GM10847 (cell line): Measurements from ENCODE around the gene RPN1.

Experiments
- POLR2A ChIP-seq: IDR thresholded peaks from 2 replicates; pipeline ENCODE4 v1.6.1; 2011; ENCODE audit not compliant: insufficient read length; ENCODE audit errors: extremely low read depth

Gene RPN1

DNA sequence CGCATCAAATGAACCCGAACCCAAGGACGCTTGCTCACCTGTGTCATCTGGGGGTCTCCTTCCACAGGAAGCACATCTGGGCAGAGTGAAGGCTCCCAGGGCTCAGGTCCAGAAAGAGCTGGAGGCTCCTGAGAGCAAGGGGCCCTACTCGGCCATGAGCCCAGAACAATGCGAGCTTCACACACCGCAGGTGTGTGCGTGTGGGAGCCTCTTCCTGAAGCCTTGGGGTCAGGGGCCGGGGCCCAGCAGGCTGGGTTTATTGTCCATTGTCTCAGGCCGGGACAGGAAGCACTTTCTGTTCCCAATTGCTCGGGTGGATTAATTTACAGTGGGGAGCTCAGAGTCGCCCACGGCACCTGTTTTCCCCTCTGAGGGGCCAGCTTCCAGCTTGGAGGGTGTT lies 74.8 kb downstream of the RPN1 start:
- TF ChIP-seq POLR2A: no peak

DNA sequence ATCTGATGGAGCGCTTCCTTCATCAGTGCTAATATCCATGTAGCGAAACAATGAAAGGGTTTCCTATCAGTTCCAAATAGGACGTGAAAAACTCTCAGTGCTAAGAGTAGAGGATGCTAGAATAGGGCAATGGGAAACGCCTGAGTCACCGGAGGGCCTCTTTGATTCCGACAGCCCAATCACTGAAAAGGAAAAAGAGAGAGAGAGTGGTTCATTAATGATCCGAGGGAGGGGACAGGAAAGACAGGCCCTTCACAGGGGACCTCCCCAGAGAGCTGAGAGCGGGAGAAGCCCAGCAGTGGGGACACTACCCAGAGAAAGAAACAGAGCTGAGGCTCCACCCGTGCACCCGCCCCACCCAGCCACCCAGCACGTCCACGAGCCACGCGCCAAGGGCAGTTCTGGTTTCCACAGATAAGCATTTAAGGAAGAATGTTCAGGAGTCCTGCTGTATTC lies 76.9 kb downstream of the RPN1 start:
- TF ChIP-seq POLR2A: no peak

- no peak for TF ChIP-seq POLR2A
These were observed 77.5 kb downstream of the RPN1 start for GRCh38 chr3:128573160-128573559.

DNA sequence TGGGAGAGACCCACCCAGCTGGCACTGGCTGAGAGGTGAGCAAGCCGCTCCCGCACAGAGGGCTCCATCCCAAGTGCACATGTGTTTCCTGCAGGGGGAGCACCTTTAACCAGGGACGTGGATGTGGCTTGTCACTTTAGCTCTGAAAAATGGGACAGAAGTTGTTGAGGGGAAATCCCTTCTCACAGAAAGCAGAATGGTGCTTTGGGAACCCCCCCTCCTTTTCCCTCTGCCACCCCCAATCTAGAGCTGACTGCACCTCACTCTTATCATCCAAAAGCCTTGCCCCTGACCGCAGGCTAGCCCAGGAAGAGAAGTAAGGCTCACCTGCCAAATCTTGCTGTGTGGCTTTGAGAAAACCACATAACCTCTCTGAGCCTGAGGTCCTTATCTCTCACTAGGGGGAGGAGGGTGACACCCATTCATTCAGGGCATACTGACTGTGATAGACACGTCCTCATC lies 77.9 kb downstream of the RPN1 start:
- no peak for TF ChIP-seq POLR2A

DNA sequence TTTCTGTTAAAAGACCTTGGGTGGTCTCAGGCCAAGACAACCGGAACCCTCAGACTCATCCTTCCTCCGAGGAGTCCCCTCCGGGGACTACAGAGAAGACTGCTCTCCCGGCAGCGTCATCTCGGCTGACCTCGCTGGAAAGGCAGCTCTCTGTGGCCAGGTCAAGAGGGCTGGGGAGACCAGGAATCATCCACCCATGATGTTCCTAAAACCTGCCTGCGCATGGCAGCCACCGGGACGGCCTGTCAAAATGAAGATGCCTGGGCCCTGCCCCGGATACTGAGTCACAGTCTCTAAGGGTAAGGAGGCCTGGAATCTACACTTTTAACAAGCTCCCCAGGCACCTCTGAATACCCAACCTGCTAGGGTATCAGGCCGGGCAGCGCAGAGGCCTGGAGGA lies 78.6 kb downstream of the RPN1 start:
- TF ChIP-seq POLR2A: no peak
